PFSK-1 (cell line): ENCODE data around the gene ZDHHC1.

Experiments used
- FOXP2 ChIP-seq: optimal IDR thresholded peaks from 2 replicates; pipeline ENCODE3; 2011; ENCODE audit warnings: borderline replicate concordance, control low read depth, inconsistent platforms; ENCODE audit not compliant: insufficient read depth; ENCODE audit errors: extremely low read length, extremely low read depth
- POLR2AphosphoS5 ChIP-seq: IDR thresholded peaks from 2 replicates; pipeline ENCODE4 v1.6.1; 2012; ENCODE audit warnings: low read depth, mild to moderate bottlenecking, control low read depth, low read length, moderate library complexity
- SIN3A ChIP-seq: IDR thresholded peaks from 2 replicates; pipeline ENCODE4 v1.6.1; 2012; ENCODE audit warnings: mild to moderate bottlenecking, low read length, moderate library complexity, borderline replicate concordance; ENCODE audit not compliant: insufficient read depth
- TAF1 ChIP-seq: IDR thresholded peaks from 2 replicates; pipeline ENCODE4 v1.6.1; 2012; ENCODE audit warnings: low read length, control low read depth, borderline replicate concordance; ENCODE audit not compliant: insufficient read depth

DNA sequence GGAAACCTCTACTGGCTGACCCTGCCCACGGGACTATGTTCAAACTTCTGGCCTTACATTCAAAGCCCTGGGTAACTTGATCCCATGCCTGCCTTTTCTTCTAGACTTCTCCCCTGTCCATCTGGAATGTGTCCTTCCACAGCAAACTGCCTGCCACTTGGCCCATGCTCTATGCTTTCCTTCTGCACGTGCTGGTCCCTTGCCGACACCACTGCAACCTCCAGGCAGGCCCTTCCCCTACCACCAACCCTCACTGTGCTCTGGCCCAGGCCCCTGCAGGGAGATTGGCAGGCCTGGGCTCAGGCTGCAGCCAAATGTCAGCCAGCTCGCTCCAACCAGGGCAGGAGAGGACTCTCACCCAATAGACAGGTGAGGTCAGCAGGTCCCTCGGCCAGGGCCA lies 25.6 kb upstream of the ZDHHC1 start:
- TF ChIP-seq SIN3A: no peak
- TF ChIP-seq FOXP2: no peak
- TF ChIP-seq POLR2AphosphoS5: no peak
- no peak for TF ChIP-seq TAF1
